ENCODE measurements around the gene ARPC2. TPM values are rescaled to one million over a fixed set of nuclear protein-coding genes. Genes with fewer than 3 reads are reported as not detected.
A peak's percentile ranks its signal among the peaks of the same experiment; 100 is the strongest.

ARPC2 gene
- total and polyA plus RNA-seq, 12 donors: 58.5 to 213 (median 134) TPM

DNA sequence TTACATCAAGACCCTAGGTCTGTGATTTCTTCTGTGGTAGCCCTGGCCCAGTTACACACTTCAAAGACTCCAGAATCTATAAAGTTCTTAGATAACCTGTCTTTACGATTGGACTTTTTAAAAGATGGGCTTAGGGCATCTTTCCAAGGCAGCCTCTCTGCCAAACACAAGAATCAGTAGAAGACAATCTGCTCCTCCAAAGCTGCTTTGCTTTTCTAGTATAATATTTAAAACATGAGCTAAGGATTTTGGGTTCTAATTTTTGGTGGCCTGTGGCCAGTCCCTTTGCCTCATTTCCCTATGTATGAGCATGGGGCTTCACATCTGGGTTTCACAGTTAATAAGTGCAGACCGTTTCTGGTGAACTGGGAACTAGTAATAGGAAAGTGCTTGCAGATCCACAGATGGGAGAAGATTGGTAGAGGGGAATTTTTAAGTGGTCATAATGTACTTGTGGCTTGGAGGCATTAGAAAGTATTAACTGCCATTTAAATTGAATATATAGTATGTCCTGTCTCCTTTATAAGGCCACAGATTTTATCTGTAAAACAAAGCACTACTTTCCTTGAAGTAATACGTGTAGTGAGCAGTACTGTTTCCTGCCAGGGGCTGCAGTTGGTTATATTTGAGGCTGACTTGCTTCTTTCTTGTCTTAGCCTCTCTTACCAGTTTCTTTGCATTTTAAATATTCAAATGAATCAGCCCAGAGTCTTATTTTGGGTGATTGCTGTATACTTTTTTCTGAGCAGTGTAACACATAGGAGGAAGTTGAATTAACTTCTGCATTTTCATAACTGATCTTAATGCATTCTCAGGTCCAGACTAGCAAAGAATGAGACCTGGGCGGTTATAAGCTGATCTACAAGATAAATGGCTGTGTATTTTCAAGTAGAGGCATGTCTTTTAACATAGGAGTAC, 1.5 kb downstream of the ARPC2 start:
- TF ChIP-seq, protein P1, sequence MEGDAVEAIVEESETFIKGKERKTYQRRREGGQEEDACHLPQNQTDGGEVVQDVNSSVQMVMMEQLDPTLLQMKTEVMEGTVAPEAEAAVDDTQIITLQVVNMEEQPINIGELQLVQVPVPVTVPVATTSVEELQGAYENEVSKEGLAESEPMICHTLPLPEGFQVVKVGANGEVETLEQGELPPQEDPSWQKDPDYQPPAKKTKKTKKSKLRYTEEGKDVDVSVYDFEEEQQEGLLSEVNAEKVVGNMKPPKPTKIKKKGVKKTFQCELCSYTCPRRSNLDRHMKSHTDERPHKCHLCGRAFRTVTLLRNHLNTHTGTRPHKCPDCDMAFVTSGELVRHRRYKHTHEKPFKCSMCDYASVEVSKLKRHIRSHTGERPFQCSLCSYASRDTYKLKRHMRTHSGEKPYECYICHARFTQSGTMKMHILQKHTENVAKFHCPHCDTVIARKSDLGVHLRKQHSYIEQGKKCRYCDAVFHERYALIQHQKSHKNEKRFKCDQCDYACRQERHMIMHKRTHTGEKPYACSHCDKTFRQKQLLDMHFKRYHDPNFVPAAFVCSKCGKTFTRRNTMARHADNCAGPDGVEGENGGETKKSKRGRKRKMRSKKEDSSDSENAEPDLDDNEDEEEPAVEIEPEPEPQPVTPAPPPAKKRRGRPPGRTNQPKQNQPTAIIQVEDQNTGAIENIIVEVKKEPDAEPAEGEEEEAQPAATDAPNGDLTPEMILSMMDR (IDR thresholded peaks at IDR 0.05): no peak
- Histone ChIP-seq H3K27me3 (no peaks in the 10 kb centered on the region), H3K27ac (peak overlapping the region in 9 of 10 donors; percentile 93 to 99 (median 94)), H3K4me1 (peaks cover 11 to 70% (median 61%) of the 10 kb centered on the region in 9 donors), H3K36me3 (peaks cover 0 to 46% (median 0%) of the 10 kb centered on the region in 9 donors), H3K4me3 (peak overlapping the region; percentile 78 to 97 (median 94)), H3K9me3 (no peaks in the 10 kb centered on the region)
- ATAC-seq (no peak), DNase-seq (no peak)
- intact Hi-C loops (cut with DNase I): loop anchor here in 6 of 10 donors (5.0 kb wide), 3 partner anchors 39 to 49 kb away; partner anchors contain the start of gene GPBAR1 (in 1 of the 6)
- WGBS, 2 donors: 12 to 21% methylated on average over 4 of the region's 4 CpGs

DNA sequence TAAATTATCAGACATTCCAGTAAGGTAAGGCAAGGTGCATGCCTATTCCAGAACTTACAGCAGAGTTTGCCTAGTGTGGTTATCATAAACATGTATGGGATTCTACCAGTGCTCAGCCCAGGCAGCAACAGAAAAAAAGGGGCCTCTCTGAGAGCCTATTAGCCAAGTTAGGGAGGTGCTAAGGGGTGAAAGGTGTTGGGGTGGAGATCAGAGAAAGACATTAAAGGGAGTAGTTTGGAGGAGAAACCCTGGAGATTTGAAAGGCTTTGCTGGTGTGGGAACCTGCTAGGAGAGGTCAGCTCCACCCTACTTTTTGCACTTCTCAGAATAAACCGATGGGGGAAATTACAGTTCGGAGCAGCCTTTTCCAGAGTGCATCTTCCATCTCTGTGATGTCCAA, 2.9 kb downstream of the ARPC2 start:
- H3K36me3 ChIP-seq: peaks cover 0 to 60% (median 6%) of the 10 kb centered on the region in 9 donors

DNA sequence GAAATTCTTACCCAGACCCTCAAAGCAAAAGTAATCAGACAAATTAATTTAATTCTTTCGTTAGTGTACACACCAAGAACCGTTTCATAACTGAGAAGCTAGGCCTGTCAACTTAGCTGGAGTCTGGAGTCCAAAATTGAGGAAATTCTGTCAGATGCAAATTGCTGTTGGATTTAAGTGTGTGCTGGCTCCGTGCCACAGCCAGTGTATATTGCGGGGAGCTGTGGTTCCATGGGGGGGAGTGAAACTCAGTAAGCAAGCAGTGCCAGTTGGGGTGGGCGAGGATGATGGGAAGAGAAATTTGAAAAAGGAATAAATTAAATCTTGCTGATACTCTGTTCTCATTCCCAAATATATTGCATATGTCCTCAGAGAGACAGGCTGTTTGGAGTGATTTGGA, 4.0 kb downstream of the ARPC2 start:
- intact Hi-C loops (cut with DNase I): loop anchor here in 1 of 10 donors (5.0 kb wide), 1 partner anchor 36 kb away; no protein-coding TSS in a partner anchor
- Histone ChIP-seq H3K36me3 (peaks cover 0 to 71% (median 11%) of the 10 kb centered on the region in 9 donors), H3K4me3 (peak overlapping the region in 1 of 10 donors; percentile 97), H3K27ac (peak overlapping the region in 2 of 10 donors; percentile 23 to 99), H3K4me1 (peaks cover 11 to 85% (median 69%) of the 10 kb centered on the region in 9 donors), H3K27me3 (no peaks in the 10 kb centered on the region), H3K9me3 (no peaks in the 10 kb centered on the region)
- DNase-seq: peak in 1 of 2 donors; percentile 18
- 61 to 65% methylated on average over 5 of the region's 5 CpGs for WGBS, 2 donors
- no peak for ATAC-seq
- TF ChIP-seq, protein P1 (IDR thresholded peaks at IDR 0.05): no peak

More for the DNA sequence above, 2.9 kb downstream of the ARPC2 start:
- TF ChIP-seq, protein P1 (IDR thresholded peaks at IDR 0.05): no peak
- no peak for DNase-seq
- H3K27me3 ChIP-seq: no peaks in the 10 kb centered on the region
- peaks cover 11 to 77% (median 69%) of the 10 kb centered on the region in 9 donors for H3K4me1 ChIP-seq
- peak overlapping the region in 4 of 10 donors; percentile 13 to 99 (median 96) for H3K27ac ChIP-seq
- ATAC-seq: no peak
- WGBS, 2 donors: 51 to 60% methylated on average over 2 of the region's 2 CpGs
- H3K4me3 ChIP-seq: peak overlapping the region in 6 of 10 donors; percentile 3 to 97 (median 96)
- intact Hi-C loops (cut with DNase I): loop anchor here in 7 of 10 donors (5.0 kb wide), 3 partner anchors 37 to 47 kb away; partner anchors contain the start of gene GPBAR1 (in 1 of the 7)
- no peaks in the 10 kb centered on the region for H3K9me3 ChIP-seq

DNA sequence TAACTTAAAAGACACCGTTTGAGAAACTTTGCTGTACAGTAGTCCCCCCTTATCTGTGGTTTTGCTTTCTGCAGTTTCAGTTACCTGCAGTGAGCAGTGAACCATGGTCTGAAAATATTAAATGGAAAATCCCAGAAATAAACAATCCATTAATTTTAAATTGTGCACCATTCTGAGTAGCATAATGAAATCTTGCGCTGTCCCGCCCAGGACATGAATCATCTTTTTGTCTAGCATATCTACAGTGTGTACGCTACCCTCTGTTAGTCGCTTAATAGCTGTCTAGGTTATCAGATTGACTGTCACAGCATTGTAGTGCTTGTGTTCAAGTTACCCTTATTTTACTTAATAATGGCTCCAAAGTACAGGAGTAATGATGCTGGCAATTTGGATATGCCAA, 6.1 kb downstream of the ARPC2 start:
- H3K36me3 ChIP-seq: peaks cover 0 to 91% (median 20%) of the 10 kb centered on the region in 9 donors
- H3K4me1 ChIP-seq: peaks cover 11 to 97% (median 65%) of the 10 kb centered on the region in 9 donors
- ATAC-seq (no peak), DNase-seq (no peak)
- TF ChIP-seq, protein P1 (IDR thresholded peaks at IDR 0.05): no peak
- 84 to 87% methylated on average over 5 of the region's 5 CpGs for WGBS, 2 donors
- H3K27ac ChIP-seq: peak overlapping the region in 1 of 10 donors; percentile 27
- no peaks in the 10 kb centered on the region for H3K9me3 ChIP-seq
- H3K4me3 ChIP-seq: no peak overlapping the region
- no peaks in the 10 kb centered on the region for H3K27me3 ChIP-seq
- intact Hi-C loops (cut with DNase I): loop anchor here in 1 of 10 donors (5.0 kb wide), 1 partner anchor 34 kb away; no protein-coding TSS in a partner anchor

Data from heart right ventricle (tissue), 16 donors.